Measurements from ENCODE around the gene RAPH1. TPM values are rescaled to one million over a fixed set of nuclear protein-coding genes. Genes with fewer than 3 reads are reported as not detected.

Gene RAPH1
- polyA plus RNA-seq, 1 donor from 2014 or later, result 13.9 TPM

GRCh38 chr2:203533676-203534591, 1.2 kb downstream of the RAPH1 start:
- Histone ChIP-seq H3K79me2 (replicated peaks; ENCODE audit: insufficient read depth, low read length) (peaks cover 44% of the 10 kb centered on the region), H3K36me3 (ENCODE audit: insufficient read depth, low read length) (no peaks in the 10 kb centered on the region), H4K20me1 (ENCODE audit: insufficient read depth) (peaks cover 7% of the 10 kb centered on the region), H3K9me2 (ENCODE audit: insufficient read depth, low read length) (no peaks in the 10 kb centered on the region), H3K4me3 (ENCODE audit: low read length) (peak overlapping the region; percentile 96), H3K27ac (ENCODE audit: low read length) (peak overlapping the region; percentile 89), H3F3A (ENCODE audit: insufficient read depth, low read length, poor library complexity, severe bottlenecking) (peaks cover 4% of the 10 kb centered on the region), H3K9me3 (ENCODE audit: low read length) (no peaks in the 10 kb centered on the region), H3K9ac (ENCODE audit: low read length) (peak overlapping the region; percentile 95), H3K27me3 (ENCODE audit: insufficient read depth, low read depth, low read length) (no peaks in the 10 kb centered on the region), H3K4me2 (ENCODE audit: low read length) (peak overlapping the region; percentile 75), H2AFZ (ENCODE audit: low read depth, low read length) (no peak overlapping the region)
- peak; percentile 53 for TF ChIP-seq MXI1 (conservative IDR thresholded peaks at IDR 0.05; ENCODE audit: poor library complexity, severe bottlenecking)
- no peak for TF ChIP-seq TAF1 (IDR thresholded peaks at IDR 0.05; ENCODE audit: low read depth)
- TF ChIP-seq CTCF (IDR thresholded peaks at IDR 0.05; ENCODE audit: poor library complexity, severe bottlenecking), result no peak
- TF ChIP-seq SMC3 (conservative IDR thresholded peaks at IDR 0.05; ENCODE audit: poor library complexity), result peak; percentile 33

DNA sequence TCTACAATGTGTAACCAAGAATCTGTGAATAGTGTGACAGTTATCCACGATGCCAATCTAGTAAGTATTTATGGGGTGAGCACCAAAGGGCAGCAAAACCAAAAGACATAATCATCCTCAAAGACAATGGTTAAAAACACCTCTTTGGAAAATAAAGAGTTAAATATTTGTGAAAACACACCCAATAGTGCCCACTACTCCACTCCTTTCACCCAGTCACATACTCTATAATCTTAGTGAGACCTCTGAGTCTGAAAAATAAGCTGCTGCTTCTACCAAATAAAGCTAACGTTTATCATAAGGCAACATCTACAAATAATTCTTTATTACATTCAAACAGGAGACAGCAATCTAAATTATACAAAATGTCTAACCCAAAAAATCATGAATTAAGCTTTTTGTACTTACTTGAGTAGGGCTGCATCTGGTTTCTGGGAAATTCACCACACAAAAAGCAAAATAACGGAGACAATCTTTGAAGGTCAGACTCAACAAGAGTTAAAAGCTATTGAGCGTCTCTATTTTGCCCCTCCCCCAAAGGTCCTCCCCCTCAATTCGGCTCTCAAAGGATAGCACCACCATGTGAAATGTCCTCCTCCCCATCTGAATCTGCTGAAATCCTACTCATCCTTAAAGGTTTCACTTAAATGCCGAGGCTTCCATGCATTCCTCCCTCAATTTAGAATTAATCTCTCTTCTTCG, 2.0 kb downstream of the RAPH1 start:
- Histone ChIP-seq H3K9me2 (ENCODE audit: insufficient read depth, low read length) (no peaks in the 10 kb centered on the region), H3K9ac (ENCODE audit: low read length) (peak overlapping the region; percentile 95), H2AFZ (ENCODE audit: low read depth, low read length) (no peak overlapping the region), H4K20me1 (ENCODE audit: insufficient read depth) (peaks cover 7% of the 10 kb centered on the region), H3F3A (ENCODE audit: insufficient read depth, low read length, poor library complexity, severe bottlenecking) (peaks cover 4% of the 10 kb centered on the region), H3K9me3 (ENCODE audit: low read length) (no peaks in the 10 kb centered on the region), H3K79me2 (replicated peaks; ENCODE audit: insufficient read depth, low read length) (peaks cover 50% of the 10 kb centered on the region), H3K27ac (ENCODE audit: low read length) (peak overlapping the region; percentile 89), H3K36me3 (ENCODE audit: insufficient read depth, low read length) (no peaks in the 10 kb centered on the region), H3K27me3 (ENCODE audit: insufficient read depth, low read depth, low read length) (no peaks in the 10 kb centered on the region), H3K4me2 (ENCODE audit: low read length) (peak overlapping the region; percentile 75), H3K4me3 (ENCODE audit: low read length) (peak overlapping the region; percentile 96)
- TF ChIP-seq TAF1 (IDR thresholded peaks at IDR 0.05; ENCODE audit: low read depth) (no peak), SMC3 (conservative IDR thresholded peaks at IDR 0.05; ENCODE audit: poor library complexity) (no peak)

DNA sequence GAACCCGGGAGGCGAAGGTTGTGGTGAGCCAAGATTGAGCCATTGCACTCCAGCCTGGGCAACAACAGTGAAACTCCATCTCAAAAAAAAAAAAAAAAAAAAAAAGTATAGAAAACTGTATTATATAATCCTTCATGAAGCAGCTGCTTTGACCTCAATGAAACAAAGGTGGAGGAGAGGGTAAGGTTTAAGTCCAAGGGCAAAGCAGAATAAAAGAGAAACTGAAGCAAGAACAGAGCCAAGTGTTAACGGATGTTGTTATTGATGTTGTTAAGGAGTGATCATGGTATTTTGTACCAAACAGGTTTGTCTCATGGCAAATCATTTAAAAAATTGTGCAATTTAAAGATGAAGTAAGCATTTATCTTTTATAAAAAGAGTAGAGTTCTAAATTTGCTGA, 7.4 kb downstream of the RAPH1 start:
- Histone ChIP-seq H3K9ac (ENCODE audit: low read length) (no peak overlapping the region), H3K36me3 (ENCODE audit: insufficient read depth, low read length) (no peaks in the 10 kb centered on the region), H2AFZ (ENCODE audit: low read depth, low read length) (no peak overlapping the region), H3K27ac (ENCODE audit: low read length) (no peak overlapping the region), H3K4me3 (ENCODE audit: low read length) (no peak overlapping the region), H3K27me3 (ENCODE audit: insufficient read depth, low read depth, low read length) (no peaks in the 10 kb centered on the region), H3F3A (ENCODE audit: insufficient read depth, low read length, poor library complexity, severe bottlenecking) (no peaks in the 10 kb centered on the region), H3K4me2 (ENCODE audit: low read length) (no peak overlapping the region), H4K20me1 (ENCODE audit: insufficient read depth) (peaks cover 3% of the 10 kb centered on the region), H3K9me2 (ENCODE audit: insufficient read depth, low read length) (no peaks in the 10 kb centered on the region), H3K79me2 (replicated peaks; ENCODE audit: insufficient read depth, low read length) (peaks cover 75% of the 10 kb centered on the region), H3K9me3 (ENCODE audit: low read length) (no peaks in the 10 kb centered on the region)
- TF ChIP-seq TAF1 (IDR thresholded peaks at IDR 0.05; ENCODE audit: low read depth) (no peak), CTCF (IDR thresholded peaks at IDR 0.05; ENCODE audit: poor library complexity, severe bottlenecking) (no peak), EZH2 (IDR thresholded peaks at IDR 0.05; ENCODE audit: borderline replicate concordance, insufficient read depth, low read length, poor library complexity, severe bottlenecking) (no peak), RAD21 (conservative IDR thresholded peaks at IDR 0.05) (no peak), POLR2AphosphoS5 (IDR thresholded peaks at IDR 0.05) (no peak), SMC3 (conservative IDR thresholded peaks at IDR 0.05; ENCODE audit: poor library complexity) (no peak), EP300 (conservative IDR thresholded peaks at IDR 0.05; ENCODE audit: poor library complexity, severe bottlenecking) (no peak), MXI1 (conservative IDR thresholded peaks at IDR 0.05; ENCODE audit: poor library complexity, severe bottlenecking) (no peak)
- TF ChIP-seq, protein P1, sequence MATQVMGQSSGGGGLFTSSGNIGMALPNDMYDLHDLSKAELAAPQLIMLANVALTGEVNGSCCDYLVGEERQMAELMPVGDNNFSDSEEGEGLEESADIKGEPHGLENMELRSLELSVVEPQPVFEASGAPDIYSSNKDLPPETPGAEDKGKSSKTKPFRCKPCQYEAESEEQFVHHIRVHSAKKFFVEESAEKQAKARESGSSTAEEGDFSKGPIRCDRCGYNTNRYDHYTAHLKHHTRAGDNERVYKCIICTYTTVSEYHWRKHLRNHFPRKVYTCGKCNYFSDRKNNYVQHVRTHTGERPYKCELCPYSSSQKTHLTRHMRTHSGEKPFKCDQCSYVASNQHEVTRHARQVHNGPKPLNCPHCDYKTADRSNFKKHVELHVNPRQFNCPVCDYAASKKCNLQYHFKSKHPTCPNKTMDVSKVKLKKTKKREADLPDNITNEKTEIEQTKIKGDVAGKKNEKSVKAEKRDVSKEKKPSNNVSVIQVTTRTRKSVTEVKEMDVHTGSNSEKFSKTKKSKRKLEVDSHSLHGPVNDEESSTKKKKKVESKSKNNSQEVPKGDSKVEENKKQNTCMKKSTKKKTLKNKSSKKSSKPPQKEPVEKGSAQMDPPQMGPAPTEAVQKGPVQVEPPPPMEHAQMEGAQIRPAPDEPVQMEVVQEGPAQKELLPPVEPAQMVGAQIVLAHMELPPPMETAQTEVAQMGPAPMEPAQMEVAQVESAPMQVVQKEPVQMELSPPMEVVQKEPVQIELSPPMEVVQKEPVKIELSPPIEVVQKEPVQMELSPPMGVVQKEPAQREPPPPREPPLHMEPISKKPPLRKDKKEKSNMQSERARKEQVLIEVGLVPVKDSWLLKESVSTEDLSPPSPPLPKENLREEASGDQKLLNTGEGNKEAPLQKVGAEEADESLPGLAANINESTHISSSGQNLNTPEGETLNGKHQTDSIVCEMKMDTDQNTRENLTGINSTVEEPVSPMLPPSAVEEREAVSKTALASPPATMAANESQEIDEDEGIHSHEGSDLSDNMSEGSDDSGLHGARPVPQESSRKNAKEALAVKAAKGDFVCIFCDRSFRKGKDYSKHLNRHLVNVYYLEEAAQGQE (IDR thresholded peaks at IDR 0.05; ENCODE audit: borderline replicate concordance), result no peak
